Upper lobe of left lung (tissue), 4 donors: ENCODE results near the gene CNN2.

Source experiments
- CTCF ChIP-seq, 6 experiments: fragments of 450-650 bp in 4 of 6; fragments of 200-600 bp in 2 of 6; sonication (generic) in 2 of 6; IDR thresholded peaks; one replicate each; pipeline ENCODE4 v1.5.1; 2016 to 2019; ENCODE audit warnings: antibody characterized with exemption in 6 of 6
- POLR2A ChIP-seq, 4 donors: fragments of 450-650 bp; IDR thresholded peaks; one replicate each; pipeline ENCODE4 v1.5.1; 2016 to 2017; ENCODE audit warnings: antibody characterized with exemption in 4 of 4, mild to moderate bottlenecking in 2 of 4
- POLR2AphosphoS5 ChIP-seq, 2 donors: sonication (generic); formaldehyde crosslinking; IDR thresholded peaks; one replicate each; pipeline ENCODE4 v1.5.1; 2017; ENCODE audit warnings: antibody characterized with exemption in 2 of 2

- TF ChIP-seq POLR2AphosphoS5 (IDR thresholded peaks at IDR 0.05) (no peak), POLR2A (IDR thresholded peaks at IDR 0.05) (no peak), CTCF (IDR thresholded peaks at IDR 0.05) (no peak)
Observed at GRCh38 chr19:1002600-1002999, 23.8 kb upstream of the CNN2 start.
